HL-60 (cell line): ENCODE measurements around the gene MS4A4A.

Experiments used
- CTCF ChIP-seq: IDR thresholded peaks from one replicate; pipeline ENCODE4 v1.5.1; 2011; ENCODE audit warnings: low read length, control low read depth, inconsistent platforms; ENCODE audit not compliant: insufficient read depth
- POLR2AphosphoS5 ChIP-seq: IDR thresholded peaks from 2 replicates; pipeline ENCODE4 v1.6.1; 2012; ENCODE audit warnings: low read depth
- REST ChIP-seq: IDR thresholded peaks from 2 replicates; pipeline ENCODE4 v1.6.1; 2012; ENCODE audit warnings: low read depth; ENCODE audit not compliant: insufficient replicate concordance
- SPI1 ChIP-seq: IDR thresholded peaks from 2 replicates; pipeline ENCODE4 v1.6.1; 2012; ENCODE audit warnings: low read depth, mild to moderate bottlenecking, borderline replicate concordance

GRCh38 chr11:60344146-60344545 is 63.7 kb downstream of the MS4A4A start:
- no peak for TF ChIP-seq CTCF
- no peak for TF ChIP-seq SPI1
- TF ChIP-seq POLR2AphosphoS5, result no peak
- TF ChIP-seq REST, result no peak
